Activated effector memory CD4-positive, alpha-beta T cell treated with anti-CD3 and anti-CD28 coated beads, Interleukin-2, amount 50 U/mL, for 16 hours (primary cell): ENCODE results near the gene HEATR5A.
"Not testable (repeated sequence)": the region's sequence is repeated elsewhere in the genome, so short reads cannot be mapped to it uniquely, and the experiment has no call there.

Source experiments
- DNase-seq: peaks from one replicate; pipeline ENCODE4 v3.0.0-alpha.2; 2020

HEATR5A gene

GRCh38 chr14:31255286-31255685, 165.1 kb downstream of the HEATR5A start:
- DNase-seq = no peak

- no peak for DNase-seq
Measured at GRCh38 chr14:31253746-31254471, 166.4 kb downstream of the HEATR5A start.

- no peak for DNase-seq
Measured at GRCh38 chr14:31252865-31253264, 167.5 kb downstream of the HEATR5A start.

- no peak for DNase-seq
Measured at GRCh38 chr14:31251028-31251958, 169.1 kb downstream of the HEATR5A start.

GRCh38 chr14:31244626-31245025, 175.7 kb downstream of the HEATR5A start:
- no peak for DNase-seq

- peak; percentile 63 for DNase-seq
Measured at GRCh38 chr14:31243860-31244259, 176.5 kb downstream of the HEATR5A start.

- DNase-seq = not testable (repeated sequence)
Measured at GRCh38 chr14:31242161-31242940, 178.0 kb downstream of the HEATR5A start.
